Measurements from ENCODE around the gene TIMM44.

TIMM44 gene

DNA sequence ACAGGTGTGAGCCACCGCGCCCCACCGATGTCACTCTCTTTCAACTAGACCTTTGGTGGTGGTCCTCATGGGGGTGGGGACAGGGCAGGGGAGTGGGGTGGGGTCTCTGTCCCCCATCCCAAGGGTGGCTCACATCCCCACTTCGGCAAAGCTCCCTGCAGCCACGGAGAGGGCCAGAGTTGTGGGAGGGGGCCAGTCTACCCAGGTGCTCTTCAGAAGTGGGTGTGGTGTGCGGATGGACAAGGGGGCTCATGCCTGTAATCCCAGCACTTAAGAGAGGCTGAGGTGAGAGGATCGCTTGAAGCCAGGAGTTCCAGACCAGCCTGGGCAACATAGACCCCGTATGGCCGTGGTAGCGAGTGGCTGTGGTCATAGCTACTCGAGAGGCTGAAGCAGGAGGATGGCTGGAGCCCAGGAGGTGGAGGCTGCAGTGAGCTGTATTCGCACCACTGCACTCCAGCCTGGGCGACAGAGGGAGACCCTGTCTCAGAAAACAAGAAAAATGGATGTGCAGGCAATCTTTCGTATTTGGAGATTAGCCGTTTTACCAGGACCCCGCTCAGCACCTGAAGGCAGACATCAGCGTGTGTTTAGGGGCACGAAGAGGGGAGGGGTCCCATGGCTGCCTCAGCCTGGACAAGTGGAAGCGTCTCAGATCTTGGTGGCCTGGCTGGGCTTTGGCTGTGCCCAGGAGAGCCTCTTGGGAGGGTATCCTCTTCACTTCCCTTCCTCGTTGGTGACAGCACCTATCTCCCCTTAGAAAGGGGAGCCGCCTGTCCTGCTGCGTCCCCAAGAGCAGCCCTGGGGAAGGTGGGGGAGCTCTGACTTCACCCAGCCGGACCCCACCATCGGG, 28.0 kb downstream of the TIMM44 start:
- FAIRE-seq: no peak
- no peak for DNase-seq (ENCODE audit: low spot score)

GRCh38 chr19:7914598-7915045, 28.8 kb downstream of the TIMM44 start, which contains the start of gene TGFBR3L:
TSS of gene TGFBR3L (plus strand) at chr19:7914830.
- DNase-seq (ENCODE audit: low spot score) (no peak), FAIRE-seq (no peak)

- DNase-seq (ENCODE audit: low spot score) (no peak), FAIRE-seq (no peak)
Measured at GRCh38 chr19:7914099-7914498, 29.4 kb downstream of the TIMM44 start.

DNA sequence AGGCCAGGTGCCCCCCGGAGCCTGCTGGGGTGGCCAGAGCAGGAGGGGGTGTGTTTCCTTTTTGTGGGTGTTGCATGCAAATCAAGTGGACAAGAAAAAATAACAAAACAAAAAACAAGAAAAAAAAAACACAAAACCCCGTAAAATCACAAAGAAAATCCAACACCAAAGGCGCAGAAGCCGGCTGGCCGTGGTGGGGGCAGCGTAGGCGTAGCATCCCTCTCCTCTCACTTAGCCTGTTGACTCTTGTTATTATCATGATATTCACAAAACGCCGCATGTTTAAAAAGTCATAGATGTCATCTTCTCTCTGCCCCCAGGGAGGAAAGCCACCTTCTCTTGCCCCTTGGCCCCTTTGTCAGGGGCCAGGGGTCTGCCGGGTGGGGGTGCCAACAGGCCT, 29.8 kb downstream of the TIMM44 start:
- FAIRE-seq: no peak
- no peak for DNase-seq (ENCODE audit: low spot score)

- FAIRE-seq: no peak
Measured at GRCh38 chr19:7912697-7913564, 30.5 kb downstream of the TIMM44 start.

DNA sequence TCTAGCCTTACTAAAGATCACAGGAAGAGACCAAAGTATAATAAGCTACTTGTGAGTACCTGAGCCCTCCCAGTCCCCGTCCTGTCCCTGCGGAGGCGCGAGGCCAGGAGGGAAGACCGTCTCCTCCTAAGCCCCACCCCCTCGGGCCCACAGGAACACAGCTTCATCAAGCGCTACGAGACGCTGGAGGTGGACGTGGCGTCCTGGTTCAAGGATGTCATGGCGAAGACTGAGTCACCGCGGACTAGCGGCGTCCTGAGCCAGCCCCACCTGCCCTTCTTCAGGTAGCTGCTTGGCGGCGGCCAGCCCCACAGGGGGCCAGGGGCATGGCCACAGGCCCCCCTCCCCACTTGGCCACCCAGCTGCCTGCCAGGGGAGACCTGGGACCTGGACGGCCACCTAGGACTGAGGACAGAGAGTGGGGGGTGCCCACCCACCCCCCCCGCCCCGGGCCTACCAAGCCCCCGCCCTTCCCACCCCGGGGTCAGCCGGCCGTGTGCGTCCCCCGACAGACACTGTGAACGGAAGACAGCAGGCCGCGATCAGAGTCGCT, 31.2 kb downstream of the TIMM44 start:
- no peak for FAIRE-seq
- no peak for DNase-seq (ENCODE audit: low spot score)

More at GRCh38 chr19:7912697-7913564, 30.5 kb downstream of the TIMM44 start:
- DNase-seq (ENCODE audit: low spot score): no peak

DNA sequence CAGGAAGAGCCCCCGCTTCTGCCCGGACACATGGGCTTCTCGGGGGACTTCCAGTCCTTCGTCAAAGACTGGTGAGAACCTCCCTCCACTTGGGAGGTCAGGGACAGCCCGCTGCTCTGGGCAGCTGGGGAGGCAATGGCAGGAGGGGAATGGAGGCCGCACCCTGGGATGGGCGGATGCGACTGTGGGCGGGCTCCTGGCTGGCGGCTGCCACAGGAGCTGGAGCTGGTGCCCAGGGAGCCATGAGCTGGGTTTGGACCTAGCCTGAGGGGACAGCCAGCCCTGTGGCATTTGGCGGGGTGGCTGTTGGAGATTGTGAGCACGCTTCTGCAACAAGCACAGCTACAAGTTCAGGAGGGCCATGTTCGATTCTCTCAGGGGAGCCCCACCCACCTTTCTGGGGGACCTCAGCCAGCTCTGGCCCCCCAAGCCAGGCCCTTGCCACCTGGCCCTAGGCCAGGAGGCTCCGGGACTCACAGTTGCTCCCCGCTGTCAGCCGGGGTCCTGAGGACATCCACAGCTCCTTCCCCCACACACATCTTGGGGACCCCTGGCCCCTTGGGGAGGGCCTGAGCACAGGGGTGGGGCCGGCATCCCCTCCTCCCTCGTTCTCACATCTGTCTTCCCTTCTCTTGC, 31.8 kb downstream of the TIMM44 start:
- FAIRE-seq (no peak), DNase-seq (ENCODE audit: low spot score) (no peak)

- FAIRE-seq (no peak), DNase-seq (ENCODE audit: low spot score) (no peak)
Measured at GRCh38 chr19:7910321-7911161, 32.9 kb downstream of the TIMM44 start.

DNA sequence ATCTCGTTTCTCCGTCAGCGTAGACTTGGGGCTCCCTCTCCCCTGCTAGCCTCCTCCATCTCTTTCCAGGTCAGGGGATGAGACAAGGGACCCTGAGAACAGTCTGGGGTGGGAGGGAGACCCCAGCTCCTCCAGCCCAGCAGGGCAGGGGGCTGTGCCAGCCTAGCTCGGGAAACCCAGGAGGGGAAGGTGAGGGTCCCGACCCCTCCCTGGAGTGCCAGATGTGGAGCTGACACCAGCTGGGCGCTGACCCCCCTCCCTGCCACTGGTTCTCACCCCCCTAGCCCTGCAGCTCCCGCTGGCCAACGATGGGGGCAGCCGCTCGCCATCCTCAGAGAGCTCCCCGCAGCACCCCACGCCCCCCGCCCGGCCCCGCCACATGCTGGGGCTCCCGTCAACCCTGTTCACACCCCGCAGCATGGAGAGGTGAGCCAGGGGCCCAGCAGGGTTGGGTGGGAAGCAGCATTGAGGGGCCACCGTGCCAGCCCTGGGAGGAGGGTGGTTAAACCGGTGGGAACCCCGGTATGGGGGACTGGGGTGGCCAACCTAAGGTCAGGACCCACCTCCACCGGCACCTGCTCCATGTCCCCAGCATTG, 33.9 kb downstream of the TIMM44 start:
- no peak for FAIRE-seq
- DNase-seq (ENCODE audit: low spot score): no peak

DNA sequence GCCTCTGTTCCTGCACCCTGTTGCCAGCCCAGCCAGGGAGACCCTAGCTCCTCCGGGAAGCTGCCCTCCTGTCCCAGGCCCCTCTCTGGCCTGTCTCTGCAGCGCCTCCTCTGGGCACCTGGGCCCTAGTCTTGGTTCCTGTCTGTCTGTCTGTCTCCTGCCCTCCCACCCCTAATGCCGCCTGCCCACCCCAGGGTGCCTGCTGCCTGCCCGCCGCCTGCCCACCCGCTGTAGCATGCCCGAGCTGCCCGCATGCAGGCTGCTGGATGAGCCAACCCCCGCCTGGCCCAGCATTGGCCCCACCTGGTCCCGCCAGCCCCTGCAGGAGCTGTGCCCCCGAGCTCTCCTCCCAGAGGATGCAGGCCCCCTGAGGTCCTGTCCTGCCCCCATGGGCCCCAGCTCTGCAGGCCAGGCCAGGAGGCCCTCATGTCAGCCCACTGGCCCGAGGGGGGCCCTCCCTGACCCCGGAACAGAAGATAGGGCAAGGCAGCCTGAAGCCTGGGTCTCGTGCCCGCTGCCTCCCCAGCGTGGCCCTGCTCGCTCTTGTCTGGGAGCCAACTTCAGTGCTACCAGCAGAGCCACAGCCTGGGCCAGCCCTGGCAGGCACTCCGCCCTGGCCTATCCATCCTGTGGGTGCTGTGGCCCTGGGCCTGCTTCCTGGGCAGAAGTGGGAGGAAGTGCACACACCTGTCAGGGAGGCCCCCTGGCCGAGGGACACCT, 34.6 kb downstream of the TIMM44 start:
- no peak for DNase-seq (ENCODE audit: low spot score)
- no peak for FAIRE-seq

GRCh38 chr19:7908078-7908699, 35.3 kb downstream of the TIMM44 start:
- FAIRE-seq (no peak), DNase-seq (ENCODE audit: low spot score) (no peak)

- DNase-seq (ENCODE audit: low spot score): no peak
- no peak for FAIRE-seq
Measured at GRCh38 chr19:7907544-7907943, 35.9 kb downstream of the TIMM44 start.

DNA sequence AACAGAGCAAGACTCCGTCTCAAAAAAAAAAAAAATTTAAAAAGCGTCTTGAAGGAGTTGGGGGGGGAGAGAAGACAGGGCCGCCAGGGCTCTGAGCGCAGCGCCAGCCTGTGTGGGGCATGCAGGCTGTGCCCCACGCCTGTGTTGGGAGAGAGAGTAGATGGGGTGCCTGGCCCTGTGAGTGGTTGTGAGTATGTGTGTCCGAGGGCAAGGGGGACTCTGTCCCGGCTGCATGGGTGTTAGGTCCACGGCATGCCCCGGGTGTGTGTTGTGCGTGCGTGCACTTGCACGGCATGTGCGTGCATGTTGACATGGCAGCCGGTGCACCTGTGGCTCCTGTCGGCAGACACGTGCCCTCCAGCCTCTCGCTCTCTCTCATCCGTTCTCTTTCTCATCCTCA, 36.3 kb downstream of the TIMM44 start:
- FAIRE-seq: no peak

DNA sequence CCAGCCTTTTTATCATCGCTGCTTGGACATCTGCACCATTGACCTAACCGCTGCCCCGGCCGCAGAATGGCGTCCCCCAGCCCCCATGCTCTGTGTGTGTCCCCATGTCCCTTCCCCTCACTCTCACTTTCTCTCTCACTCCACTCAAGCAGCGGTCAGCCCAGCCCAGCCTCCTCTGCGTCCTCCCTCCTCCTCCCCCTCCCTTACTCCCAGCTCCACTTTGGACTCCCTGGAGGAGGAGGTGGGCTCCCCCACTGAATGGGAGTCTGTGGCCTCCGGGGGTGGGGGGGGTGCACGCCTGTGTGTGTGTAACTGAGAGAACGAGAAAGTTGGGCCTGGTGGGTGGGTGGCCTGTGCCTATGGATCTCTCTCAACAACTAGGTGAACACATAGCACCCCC, 37.6 kb downstream of the TIMM44 start:
- no peak for DNase-seq (ENCODE audit: low spot score)
- FAIRE-seq: no peak

More for the DNA sequence above, 36.3 kb downstream of the TIMM44 start:
- DNase-seq (ENCODE audit: low spot score): no peak

DNA sequence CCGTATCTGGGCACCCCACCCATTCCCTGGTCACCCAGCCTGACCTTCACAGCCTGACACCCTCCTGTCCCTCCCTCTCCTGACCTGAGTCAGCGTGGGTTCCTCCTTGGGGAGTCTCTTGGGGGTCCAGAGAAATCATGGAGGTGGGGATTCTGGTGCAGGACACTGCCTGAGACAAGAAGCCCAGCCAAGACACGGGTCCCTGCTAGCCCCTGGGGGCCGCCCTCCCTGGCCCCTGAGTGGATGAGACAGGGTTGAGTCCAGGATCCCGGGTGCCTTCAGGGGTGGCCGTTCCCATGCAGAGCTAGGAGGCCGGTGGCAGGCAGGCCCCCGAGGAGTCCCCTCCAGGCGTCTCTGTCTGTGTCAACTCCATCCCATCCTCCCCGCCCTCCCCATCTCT, 38.2 kb downstream of the TIMM44 start:
- FAIRE-seq (no peak), DNase-seq (ENCODE audit: low spot score) (no peak)

- DNase-seq (ENCODE audit: low spot score) (peak; percentile 53), FAIRE-seq (no peak)
Measured at GRCh38 chr19:7904074-7905020, 39.1 kb downstream of the TIMM44 start.

- FAIRE-seq (peak; percentile 96), DNase-seq (ENCODE audit: low spot score) (peak; percentile 95)
Measured at GRCh38 chr19:7903244-7904073, 40.0 kb downstream of the TIMM44 start, which contains the start of gene MAP2K7. TSS of gene MAP2K7 (plus strand) at chr19:7903877. CDS start at chr19:7903945, 68 bp downstream.

Measured in urothelium cell line (cell line).